Stimulated activated CD8-positive, alpha-beta memory T cell treated with anti-CD3 and anti-CD28 coated beads, Interleukin-4, amount 100 ng/mL, for 48 hours (primary cell): ENCODE measurements around the gene NPFFR1.
"Not testable (repeated sequence)": the region's sequence is repeated elsewhere in the genome, so short reads cannot be mapped to it uniquely, and the experiment has no call there.

Experiments
- DNase-seq: peaks from one replicate; pipeline ENCODE4 v3.0.0-alpha.2; 2020

The NPFFR1 gene

DNA sequence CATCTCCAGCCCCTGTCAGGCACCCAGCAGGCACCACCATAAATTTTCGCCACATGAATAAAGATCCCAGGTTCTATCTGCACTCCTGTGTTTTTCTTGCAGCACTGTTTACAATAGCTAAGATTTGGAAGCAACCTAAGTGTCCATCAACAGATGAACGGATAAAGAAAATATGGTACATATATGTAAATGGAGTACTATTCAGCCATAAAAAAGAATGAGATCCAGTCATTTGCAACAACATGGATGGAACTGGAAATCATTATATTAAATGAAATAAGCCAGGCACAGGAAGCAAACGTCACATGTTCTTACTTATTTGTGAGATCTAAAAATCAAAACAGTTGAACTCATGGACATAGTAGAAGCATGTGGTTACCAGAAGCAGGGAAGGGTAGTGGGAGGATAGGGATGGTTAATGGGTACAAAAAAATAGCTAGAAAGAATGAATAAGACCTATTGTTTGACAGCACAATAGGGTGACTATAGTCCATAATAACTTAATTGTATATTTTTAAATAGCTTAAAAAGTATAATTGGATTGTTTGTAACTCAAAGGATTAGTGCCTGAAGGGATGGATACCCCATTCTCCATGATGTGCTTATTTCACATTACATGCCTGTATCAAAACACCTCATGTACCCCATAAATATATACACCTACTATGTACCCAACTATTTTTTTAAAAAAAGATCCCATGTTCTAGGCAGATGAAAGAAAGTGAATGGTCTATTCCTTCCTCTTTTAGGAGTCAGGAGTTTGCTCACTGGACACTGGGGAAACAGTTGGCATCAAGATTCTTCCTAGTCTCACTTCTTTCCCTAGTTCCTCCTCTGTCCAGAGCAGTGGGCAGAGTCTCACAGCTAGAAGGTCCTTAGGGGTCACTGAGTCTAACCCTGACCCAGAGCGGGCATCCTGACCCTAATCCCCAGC is 1.0 kb upstream of the NPFFR1 start:
- DNase-seq, result no peak

DNA sequence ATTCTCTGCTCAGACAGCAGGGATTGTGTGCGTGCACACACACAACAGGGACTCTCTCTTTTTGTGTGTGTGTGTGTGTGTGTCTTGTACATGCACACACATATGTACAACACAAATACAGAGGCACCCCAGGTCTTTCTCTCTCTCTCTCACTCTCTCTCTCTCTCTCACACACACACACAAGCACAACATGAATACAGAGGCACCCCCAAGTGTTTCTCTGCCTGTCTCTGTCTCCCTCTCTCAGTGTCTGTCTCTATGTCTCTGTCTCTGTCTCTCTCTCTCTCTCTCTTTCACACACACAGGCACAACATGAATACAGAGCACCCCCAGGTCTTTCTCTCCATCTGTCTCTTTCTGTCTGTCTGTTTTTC is 746 bp downstream of the NPFFR1 start:
- DNase-seq, result no peak

DNA sequence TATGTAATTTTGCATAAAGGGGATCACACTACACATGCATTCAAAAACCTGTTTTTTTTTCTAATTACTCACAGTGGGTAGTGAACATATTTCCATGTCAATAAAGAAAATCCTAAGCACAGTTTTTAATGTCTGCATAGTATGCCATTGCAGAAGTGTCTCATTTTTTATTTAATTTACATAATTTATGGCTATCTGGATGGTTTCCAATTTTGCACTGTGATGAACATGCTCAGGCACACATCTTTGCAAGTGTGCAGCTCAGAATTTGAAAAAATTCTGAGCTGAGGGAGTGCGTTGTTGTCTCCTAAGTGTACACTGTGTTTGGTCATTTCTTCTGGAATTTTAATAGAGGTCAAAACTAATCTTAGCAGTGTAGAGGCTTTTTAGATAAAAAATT is 2.2 kb downstream of the NPFFR1 start:
- DNase-seq, result no peak

DNA sequence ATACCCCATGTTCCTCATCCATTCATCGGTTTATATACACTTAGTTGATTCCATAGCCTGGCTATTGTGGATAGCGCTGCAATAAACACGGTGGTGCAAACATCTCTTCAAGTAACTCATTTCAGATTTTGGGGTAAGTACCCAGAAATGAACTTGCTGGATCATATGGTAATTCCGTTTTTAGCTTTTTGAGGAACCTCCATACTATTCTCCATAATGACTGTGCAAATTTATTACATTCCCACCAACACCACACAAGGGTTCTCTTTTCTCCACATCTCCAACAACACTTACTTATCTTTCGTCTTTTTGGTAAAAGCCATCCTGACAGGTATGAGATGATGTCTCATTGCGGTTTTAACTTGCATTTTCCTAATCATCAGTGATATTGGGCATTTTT is 3.7 kb downstream of the NPFFR1 start:
- DNase-seq, result no peak

DNA sequence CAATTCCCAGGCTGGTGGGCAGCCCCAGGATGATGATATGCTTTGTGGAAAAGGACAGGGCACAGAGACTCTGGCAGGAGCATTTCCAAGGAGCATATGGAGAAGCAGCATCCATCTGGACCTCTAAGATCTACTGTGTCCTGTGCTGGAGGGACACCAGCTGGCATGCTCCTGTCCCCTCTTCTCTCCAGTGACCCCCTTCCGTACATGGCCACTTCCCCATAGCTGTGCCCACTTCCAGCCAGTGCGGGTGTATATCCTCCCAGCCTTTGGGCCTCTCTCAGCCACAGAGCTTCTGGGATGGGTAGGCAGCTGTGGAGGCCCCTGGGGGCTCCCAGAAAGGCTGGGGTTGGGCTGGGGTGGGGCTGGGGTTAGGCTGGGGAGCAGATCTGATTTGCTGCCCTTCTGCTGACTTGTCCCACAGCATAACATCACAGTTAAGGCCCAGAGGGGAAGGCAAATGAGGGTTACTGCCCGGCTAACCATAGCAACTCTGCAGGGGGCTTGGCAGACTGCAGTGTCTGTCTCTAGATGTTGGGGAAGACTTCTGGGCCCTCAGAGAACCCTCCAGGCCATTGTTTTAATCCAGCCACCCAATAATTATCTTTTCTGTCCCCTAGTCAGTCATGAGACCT is 6.3 kb downstream of the NPFFR1 start:
- no peak for DNase-seq

DNA sequence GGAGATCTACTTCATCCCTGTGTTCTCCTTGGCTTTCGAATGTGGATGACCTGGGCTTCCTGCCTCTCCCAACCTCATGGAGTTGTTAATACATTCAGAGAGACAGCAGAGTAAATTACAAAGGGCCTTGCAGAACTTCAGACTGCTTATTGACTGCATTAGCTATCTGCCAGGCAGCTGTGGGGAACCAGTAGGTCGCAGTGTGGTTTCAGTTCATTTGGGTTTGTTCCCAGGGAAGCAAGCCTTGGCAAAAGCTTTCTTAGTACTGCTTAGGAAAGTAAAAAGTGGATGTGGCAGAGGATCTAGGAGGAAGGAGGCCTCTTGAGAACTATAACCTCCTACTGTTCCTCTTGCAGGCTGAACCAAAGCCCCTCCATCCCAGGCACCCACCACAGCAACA is 9.2 kb downstream of the NPFFR1 start:
- DNase-seq, result no peak

DNA sequence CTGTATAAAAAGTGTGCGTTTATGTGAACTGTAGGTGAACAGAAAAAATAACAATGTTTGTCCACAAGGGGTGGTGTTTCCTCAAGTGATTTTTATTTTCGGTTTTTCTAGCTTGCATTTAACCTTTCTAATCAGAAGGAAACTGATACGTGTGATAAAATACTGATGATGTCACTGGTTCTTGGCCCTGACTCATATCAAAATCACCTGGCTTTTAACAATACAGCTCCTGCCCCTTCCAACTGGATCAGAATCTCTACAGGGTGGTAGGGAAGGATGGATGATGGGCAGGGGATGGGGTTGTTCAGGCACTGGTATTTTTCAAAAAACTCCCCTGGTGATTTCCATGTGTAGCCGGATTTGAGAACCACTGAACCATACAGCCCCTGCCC is 10.9 kb downstream of the NPFFR1 start:
- DNase-seq, result no peak

DNA sequence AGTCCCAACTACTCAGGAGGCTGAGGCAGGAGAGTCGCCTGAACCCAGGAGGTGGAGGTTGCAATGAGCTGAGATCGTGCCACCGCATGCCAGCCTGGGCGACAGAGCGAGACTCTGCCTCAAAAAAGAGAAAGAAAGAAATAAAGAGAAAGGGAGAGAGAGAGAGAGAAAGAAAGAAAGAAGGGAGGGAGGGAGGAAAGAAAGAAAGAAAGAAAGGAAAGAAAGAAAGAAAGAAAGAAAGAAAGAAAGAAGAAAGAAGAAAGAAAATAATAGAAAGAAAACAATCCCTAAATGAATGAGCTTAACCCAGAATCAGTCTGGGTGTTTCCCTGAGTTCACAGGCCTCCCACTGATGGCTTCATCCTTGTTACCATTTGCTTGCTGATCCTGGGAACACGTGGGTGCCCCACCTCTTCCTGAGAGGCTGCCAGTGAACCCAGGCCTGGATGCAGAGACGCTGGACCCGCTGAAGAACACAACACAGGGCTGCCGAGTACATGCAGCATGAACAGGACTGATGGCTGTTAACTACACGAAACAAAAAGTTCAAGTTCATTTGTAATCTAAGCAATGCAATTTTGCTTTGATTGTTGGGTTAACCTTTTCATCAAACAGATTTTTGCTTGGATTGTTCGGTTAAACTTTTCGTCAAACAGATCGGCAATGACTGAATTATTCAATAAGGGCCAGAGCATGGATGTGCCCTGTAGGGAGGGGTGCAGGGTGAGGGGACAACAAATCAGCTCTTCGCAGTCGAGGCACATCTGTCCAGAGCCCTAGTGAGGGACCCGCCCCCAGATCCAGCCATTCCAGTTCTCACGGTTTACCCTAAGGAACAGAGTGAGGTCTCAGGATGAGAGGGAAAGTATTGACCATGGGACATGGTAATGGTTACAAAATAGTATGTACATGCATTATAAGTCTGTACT is 11.5 kb downstream of the NPFFR1 start:
- no peak for DNase-seq

DNA sequence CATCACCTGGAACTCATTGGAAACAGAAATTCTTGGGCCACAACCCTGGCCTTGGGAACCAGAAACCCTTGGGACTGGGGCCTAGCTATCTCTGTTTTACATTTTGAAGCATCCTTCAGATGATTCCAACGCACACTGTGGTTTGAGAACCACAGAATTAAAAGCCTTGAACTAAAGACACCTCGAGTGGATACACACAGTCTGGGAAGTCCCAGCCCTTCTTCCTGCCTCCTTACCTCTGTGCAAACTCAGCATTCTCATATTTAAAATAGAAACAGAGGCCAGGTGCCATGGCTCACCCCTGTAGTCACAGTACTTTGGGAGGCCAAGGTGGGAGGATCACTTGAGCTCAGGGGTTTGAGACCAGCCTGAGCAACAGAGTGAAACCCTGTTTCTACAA is 12.9 kb downstream of the NPFFR1 start:
- no peak for DNase-seq

DNA sequence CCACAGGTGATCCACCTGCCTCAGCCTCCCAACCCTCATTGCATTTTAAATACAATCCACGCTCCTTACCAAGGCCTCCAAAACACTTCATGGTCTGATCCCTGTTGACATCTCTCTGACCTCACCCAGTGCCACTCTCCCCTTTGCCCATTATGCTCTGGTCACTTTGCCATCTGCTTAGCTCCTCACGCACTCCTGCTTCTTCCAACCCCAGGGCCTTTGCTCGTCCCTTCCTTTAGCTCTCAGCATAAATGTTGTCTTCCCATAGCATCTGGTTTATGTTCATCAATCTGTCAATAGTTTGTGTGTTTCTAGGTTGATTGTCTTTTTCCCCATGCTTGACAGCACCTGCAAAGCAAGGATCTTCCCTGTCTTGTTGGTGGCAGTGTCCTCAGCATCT is 14.1 kb downstream of the NPFFR1 start:
- no peak for DNase-seq

DNA sequence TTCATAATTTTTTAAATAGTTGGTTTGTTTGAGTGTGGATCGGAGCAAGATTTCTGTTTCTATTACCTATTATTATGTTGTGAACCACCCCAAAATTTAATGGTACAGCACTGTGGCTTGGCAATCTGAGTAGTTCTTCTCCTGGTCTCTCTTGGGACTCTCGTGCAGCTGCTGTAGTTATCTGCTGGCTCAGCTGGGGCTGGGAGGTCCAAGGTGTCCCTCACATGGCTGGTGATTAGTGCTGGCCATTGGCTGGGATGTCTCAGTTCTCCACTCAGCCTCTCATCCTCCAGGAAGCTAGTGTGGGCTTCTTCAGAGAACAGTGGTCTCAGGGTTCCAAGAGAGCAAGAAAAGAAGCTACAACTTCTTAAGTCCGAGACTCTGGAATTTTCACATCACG is 15.4 kb downstream of the NPFFR1 start:
- no peak for DNase-seq

DNA sequence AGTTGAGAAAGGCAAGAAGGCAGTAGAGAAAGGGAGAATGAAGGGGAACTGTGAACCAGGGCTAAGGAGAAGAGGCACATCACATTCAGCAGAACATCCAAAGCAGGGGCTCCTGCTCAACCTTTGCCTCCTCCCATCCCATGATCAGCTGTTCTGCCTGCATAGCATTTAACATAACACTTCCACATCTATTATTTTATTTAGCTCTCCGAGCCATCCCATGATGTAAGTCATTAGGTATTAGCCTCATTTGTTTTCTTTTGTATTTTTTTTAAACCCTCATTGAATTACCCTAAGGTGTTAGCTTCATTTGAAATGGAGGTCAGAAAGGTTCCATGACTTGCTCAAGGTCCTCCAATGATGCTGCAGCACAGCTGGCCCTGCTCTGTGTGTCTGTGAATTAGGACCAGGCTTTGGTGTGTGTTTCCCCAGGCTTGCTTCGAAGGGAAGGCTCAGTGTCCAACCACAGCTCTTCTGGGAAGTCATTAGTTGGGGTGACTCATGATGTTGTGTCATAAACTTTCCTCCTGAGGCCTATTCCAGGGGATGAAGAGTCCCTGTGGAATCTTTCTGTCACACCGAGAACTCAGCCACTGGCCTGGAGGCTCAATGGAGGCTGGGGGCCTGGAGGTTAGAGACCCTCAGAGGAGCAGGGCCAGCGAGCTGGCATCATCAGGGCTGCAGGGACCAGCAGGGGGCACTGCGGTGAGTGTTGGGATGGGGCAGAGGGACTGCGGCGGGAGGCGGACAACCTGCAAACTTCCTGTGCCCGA is 16.5 kb downstream of the NPFFR1 start:
- DNase-seq, result peak; percentile 49

DNA sequence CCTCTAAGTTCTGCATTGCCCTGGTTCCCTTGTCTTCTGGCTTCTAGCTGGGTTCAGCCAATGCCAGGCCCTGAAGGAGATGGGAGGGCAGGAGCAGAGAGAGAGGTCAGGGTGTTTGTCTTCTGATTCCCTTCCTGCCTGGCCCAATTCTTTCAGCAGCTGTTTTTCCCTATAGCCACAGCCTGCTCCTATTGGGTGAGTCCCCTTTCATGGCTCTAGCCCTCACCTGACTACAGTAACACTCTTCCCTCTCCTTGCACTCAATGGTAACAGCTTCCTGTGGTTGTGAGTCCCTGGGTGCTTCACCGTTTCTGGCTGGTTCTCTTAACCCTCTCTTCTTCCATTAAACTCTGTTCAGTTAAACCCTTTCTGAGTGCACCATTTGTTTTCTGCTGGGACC is 17.1 kb downstream of the NPFFR1 start:
- no peak for DNase-seq

DNA sequence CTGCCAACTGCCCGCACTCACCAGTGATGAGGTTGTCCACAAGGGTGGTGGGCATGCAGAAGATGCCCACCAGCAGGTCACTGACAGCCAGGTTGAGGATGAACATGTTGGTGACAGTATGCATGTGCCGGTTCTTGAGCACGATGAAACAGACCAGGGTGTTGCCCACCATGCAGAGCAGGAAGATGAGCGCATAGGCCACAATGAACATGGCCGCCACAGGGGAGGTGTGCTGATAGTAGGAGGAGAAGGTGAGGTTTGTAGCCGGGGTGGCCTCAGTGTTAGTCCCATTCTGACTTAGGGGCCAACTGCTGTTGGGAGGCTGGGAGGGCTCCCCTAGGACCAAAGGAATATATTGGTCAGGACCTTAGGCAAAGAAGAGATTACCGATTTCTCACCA is 17.7 kb downstream of the NPFFR1 start:
- DNase-seq, result no peak

DNA sequence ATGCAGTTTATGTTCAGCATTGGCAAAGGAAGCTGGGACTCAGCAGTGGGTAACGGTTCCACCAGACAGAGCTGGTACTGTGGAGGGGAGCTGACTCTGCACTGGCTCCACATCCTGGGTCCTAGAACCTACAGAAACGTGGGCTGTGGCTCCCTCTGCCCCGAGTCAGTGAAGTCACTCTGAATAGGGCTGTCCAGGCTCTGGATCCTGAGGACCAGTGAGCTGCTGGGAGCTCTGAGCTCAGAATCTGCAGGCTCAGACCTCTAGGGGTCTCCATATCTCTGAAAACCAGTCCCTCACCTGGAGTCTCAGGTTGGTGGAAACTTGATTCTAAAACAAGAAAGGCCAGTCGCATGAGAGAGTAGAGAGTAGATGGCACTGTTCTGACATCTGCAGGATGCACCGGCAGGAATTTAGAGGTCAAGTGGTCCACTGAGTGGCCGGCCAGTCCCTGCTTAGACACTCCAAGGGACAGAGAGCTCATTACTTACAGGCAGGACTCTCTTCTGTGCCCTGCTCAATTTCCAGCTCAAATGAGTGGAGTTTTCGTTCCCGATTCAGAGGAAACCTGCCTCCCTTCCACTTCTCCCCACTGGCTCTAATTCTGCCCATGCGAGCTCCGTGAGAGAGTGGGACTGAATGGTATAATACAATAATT is 18.6 kb downstream of the NPFFR1 start:
- DNase-seq, result no peak

DNA sequence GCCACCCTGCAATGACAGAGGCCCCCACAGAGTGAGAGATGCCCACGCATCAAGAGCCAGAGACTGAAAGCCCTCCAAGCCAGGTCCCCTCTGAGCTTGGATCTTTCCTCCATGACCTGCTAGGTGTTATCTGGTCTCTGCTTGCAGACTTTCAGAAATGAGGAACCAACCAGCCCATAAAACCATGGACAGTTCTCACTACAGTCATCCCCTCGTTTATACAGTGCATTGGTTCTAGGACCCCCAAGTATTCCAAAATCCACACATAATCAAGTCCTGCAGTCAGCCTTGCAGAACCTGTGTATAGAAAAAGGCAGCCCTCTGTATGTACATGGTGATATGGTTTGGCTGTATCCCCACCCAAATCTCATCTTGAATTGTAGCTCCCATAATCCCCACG is 23.1 kb downstream of the NPFFR1 start:
- DNase-seq, result no peak

DNA sequence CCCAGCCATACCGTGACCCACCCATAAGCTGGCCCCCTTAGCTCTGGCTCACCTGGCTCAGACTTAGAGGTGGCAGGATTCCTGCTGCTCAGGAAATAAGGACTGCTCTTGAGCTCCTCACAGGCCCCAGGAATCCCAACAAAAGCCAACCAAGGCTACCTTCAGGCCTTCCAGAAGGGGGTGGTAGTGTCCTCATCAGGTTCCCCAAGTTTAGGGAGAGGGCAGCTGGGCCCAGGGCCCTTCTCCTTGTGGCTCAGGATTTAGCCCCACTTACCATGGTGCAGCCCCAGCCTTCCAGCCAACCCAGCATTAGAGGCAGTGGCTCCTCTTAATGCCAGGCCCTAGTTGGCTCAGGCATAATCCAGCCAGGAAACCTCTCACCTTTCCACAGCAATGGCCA is 23.5 kb downstream of the NPFFR1 start:
- DNase-seq, result no peak

DNA sequence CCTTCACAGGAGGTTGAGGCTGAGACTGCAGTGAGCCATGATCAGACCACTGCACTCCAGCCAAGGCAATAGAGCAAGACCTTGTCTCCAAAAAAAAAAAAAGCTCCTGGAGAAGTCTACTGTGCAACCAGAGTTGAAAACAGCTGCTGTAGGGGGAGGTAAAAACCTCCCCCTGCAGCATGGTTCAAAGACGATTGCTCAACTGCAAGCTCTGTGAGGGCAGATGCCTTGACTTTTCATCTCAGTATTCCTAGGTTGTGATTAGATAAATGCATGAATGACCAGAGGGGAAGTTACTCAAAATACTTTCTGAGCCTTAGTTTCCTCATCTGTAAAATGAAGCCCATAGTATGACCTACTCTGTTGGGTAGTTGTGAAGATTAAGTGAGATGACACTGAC is 25.6 kb downstream of the NPFFR1 start:
- no peak for DNase-seq

DNA sequence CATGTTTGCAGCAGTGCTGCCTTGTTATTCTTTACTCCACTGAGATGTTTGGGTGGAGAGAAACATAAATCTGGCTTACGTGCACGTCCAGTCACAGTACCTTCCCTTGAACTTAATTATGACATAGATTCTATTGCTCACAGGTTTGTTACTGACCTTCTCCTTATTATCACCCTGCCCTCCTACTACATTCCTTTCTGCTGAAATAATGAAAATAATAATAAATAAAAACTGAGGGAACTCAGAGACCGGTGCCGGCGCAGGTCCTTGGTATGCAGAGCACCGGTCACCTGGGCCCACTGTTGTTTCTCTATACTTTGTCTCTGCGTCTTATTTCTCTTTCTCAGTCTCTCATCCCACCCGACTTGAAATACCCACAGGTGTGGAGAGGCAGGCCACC is 26.0 kb downstream of the NPFFR1 start:
- not testable (repeated sequence) for DNase-seq

DNA sequence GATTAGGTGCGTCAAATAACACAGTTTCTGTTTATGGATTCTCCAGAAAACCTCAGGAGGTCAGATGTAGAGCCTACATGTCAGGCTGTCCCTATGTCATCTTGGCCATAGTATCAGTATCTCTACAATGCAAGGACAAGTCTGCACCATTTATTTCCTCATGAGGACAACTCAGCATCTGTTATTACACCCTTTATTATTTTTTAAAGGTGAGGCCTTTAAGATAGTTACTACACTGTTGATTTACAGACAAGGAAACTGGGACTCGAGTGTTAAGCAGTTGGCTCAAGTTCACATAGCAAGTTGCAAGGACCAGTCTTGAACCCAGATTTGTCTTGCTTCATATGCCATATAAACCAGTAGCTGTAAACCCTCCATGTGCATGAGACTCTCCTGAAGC is 27.3 kb downstream of the NPFFR1 start:
- no peak for DNase-seq

DNA sequence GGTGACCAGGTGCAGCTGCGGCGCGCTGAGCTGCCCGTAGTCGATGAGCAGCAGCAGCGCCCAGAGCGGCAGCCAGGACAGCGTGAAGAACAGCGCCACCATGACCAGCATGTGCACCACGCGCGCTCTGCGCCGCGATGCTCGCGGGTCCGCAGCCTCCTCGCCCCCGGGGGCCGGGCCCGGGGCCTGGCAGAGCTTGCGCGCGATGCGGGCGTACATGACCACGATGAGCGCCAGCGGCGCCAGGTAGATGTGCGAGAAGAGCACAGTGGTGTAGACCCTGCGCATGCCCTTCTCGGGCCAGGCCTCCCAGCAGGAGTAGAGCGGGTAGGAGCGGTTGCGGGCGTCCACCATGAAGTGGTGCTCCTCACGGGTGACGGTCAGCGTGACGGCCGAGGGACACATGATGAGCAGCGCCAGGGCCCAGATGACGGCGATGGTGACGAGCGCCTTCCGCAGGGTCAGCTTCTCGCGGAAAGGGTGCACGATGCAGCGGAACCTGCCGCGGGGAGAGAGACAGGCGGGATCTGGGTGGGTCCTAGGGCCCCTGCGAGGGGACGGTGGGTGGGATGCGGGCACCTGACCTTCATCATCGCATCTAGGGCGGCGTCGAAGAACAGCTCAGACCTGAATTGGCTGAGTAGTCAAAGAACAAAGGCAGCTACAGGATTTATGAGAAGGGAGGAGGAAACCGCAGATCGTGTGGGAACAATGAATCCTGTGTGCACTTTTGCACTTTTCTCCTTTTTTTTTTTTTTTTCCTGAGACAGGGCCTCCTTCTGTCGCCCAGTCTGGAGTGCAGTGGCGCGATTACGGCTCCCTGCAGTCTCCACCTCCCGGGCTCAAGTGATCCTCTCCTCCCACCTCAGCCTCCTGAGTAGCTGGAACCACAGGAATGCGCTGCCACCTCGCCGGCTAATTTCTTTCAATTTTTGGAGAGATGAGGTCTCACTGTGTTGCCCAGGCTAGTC is 28.2 kb downstream of the NPFFR1 start:
- DNase-seq, result no peak
